Activated CD4-positive, CD25-positive, alpha-beta regulatory T cell (primary cell): ENCODE measurements around the gene FAIM2.
"Not testable (repeated sequence)": the region's sequence is repeated elsewhere in the genome, so short reads cannot be mapped to it uniquely, and the experiment has no call there.

Source experiments
- DNase-seq, 4 experiments: peaks; one replicate each; lab custom pipeline; 2025; lab: John Stamatoyannopoulos, UW

FAIM2 gene

GRCh38 chr12:49863946-49864797 is 39.5 kb downstream of the FAIM2 start:
- DNase-seq = no peak

GRCh38 chr12:49860921-49861320 is 42.8 kb downstream of the FAIM2 start:
- DNase-seq = not testable (repeated sequence)

GRCh38 chr12:49855890-49856289 is 47.8 kb downstream of the FAIM2 start:
- DNase-seq = not testable (repeated sequence)

- no peak for DNase-seq
These were observed 48.7 kb downstream of the FAIM2 start for GRCh38 chr12:49854976-49855375.

- no peak for DNase-seq
These were observed 50.0 kb downstream of the FAIM2 start for GRCh38 chr12:49853671-49854070.

- no peak for DNase-seq
These were observed 56.5 kb downstream of the FAIM2 start for GRCh38 chr12:49847161-49847560.

- DNase-seq = no peak
These were observed 57.7 kb downstream of the FAIM2 start for GRCh38 chr12:49846032-49846431.

- DNase-seq = no peak
These were observed 59.7 kb downstream of the FAIM2 start for GRCh38 chr12:49843876-49844437.

- DNase-seq = no peak
These were observed 60.3 kb downstream of the FAIM2 start for GRCh38 chr12:49843411-49843810.

GRCh38 chr12:49842519-49843352 is 61.0 kb downstream of the FAIM2 start, which contains the start of gene BCDIN3D:
BCDIN3D (minus strand) TSS chr12:49843106; CDS start chr12:49843087, 19 bp downstream.
- peak; percentile 83 to 86 (median 84) for DNase-seq

- DNase-seq = no peak
These were observed 64.6 kb downstream of the FAIM2 start for GRCh38 chr12:49838973-49839633.

- DNase-seq = no peak
These were observed 70.8 kb downstream of the FAIM2 start for GRCh38 chr12:49832836-49833421.

- DNase-seq = no peak
These were observed 72.0 kb downstream of the FAIM2 start for GRCh38 chr12:49831717-49832116.

GRCh38 chr12:49828133-49829091 is 75.3 kb downstream of the FAIM2 start, which contains the start of gene NCKAP5L:
NCKAP5L (minus strand) TSS chr12:49828413; CDS start chr12:49804044, 24,369 bp downstream.
- peak; percentile 85 to 89 (median 87) for DNase-seq

GRCh38 chr12:49827401-49828099 is 76.2 kb downstream of the FAIM2 start:
- DNase-seq = peak in 1 of 4 experiments; percentile 17

GRCh38 chr12:49827051-49827400 is 76.7 kb downstream of the FAIM2 start:
- DNase-seq = no peak

- DNase-seq = no peak
These were observed 77.7 kb downstream of the FAIM2 start for GRCh38 chr12:49825971-49826421.

GRCh38 chr12:49825360-49825970 is 78.2 kb downstream of the FAIM2 start:
- no peak for DNase-seq

GRCh38 chr12:49824895-49825294 is 78.8 kb downstream of the FAIM2 start:
- no peak for DNase-seq
